GM20431 (cell line): ENCODE measurements around the gene SETD5.

Source experiments
- in situ Hi-C: fragments of 300-500 bp; cut with MseI, MboI; formaldehyde crosslinking; loops from one replicate; pipeline ENCODE4 v1.15.0; 2020; ENCODE audit warnings: low sequenced_read_pairs; ENCODE audit not compliant: unreplicated experiment

SETD5 gene

GRCh38 chr3:9503283-9503682, 105.9 kb downstream of the SETD5 start:
- in situ Hi-C loops, result no loop called here

GRCh38 chr3:9507586-9508578, 110.5 kb downstream of the SETD5 start:
- in situ Hi-C loops, result no loop called here

- in situ Hi-C loops, result no loop called here
These were observed 111.4 kb downstream of the SETD5 start for GRCh38 chr3:9508781-9509180.

- in situ Hi-C loops, result no loop called here
These were observed 115.1 kb downstream of the SETD5 start for GRCh38 chr3:9512456-9513045.

GRCh38 chr3:9514306-9514705, 116.9 kb downstream of the SETD5 start:
- in situ Hi-C loops, result no loop called here

- in situ Hi-C loops, result no loop called here
These were observed 117.5 kb downstream of the SETD5 start for GRCh38 chr3:9514956-9515355.

GRCh38 chr3:9525078-9525477, 127.7 kb downstream of the SETD5 start:
- in situ Hi-C loops, result no loop called here
